ENCODE measurements around the gene SELENOV. TPM values are rescaled to one million over a fixed set of nuclear protein-coding genes. Genes with fewer than 3 reads are reported as not detected.
"Not testable (repeated sequence)": the region's sequence is repeated elsewhere in the genome, so short reads cannot be mapped to it uniquely, and the experiment has no call there.

Gene SELENOV
- not detected for polyA plus RNA-seq (2013, experiment 1 of 2; ENCODE audit: insufficient read length)
- polyA plus RNA-seq (2013, experiment 2 of 2; ENCODE audit: insufficient read length): not detected

GRCh38 chr19:39514840-39515550 is at the start of gene SELENOV:
SELENOV (plus strand) TSS chr19:39515139; CDS start chr19:39515213, 74 bp downstream.
- DNase-seq: no peak

GRCh38 chr19:39465956-39466747 is 48.8 kb upstream of the SELENOV start:
- no peak for DNase-seq

- DNase-seq: no peak
Observed at GRCh38 chr19:39467941-39468340, 47.0 kb upstream of the SELENOV start.

GRCh38 chr19:39469036-39469435 is 45.9 kb upstream of the SELENOV start:
- no peak for DNase-seq

GRCh38 chr19:39469567-39469966 is 45.4 kb upstream of the SELENOV start:
- DNase-seq: no peak

GRCh38 chr19:39470724-39471339 is 44.1 kb upstream of the SELENOV start:
- DNase-seq: no peak

- DNase-seq: no peak
Observed at GRCh38 chr19:39471756-39472536, 43.0 kb upstream of the SELENOV start.

- DNase-seq: no peak
Observed at GRCh38 chr19:39472746-39473442, 42.0 kb upstream of the SELENOV start.

GRCh38 chr19:39473443-39473960 is 41.4 kb upstream of the SELENOV start:
- DNase-seq: no peak

- DNase-seq: peak; percentile 21
Observed at GRCh38 chr19:39474139-39474620, 40.8 kb upstream of the SELENOV start.

GRCh38 chr19:39475748-39476147 is 39.2 kb upstream of the SELENOV start:
- no peak for DNase-seq

- not testable (repeated sequence) for DNase-seq
Observed at GRCh38 chr19:39479319-39479801, 35.6 kb upstream of the SELENOV start.

- no peak for DNase-seq
Observed at GRCh38 chr19:39479916-39480315, 35.0 kb upstream of the SELENOV start.

- DNase-seq: peak; percentile 94
Observed at GRCh38 chr19:39480337-39481228, 34.4 kb upstream of the SELENOV start, which contains the start of gene TIMM50. TIMM50 (plus strand) TSS chr19:39480838; CDS start chr19:39480854, 16 bp downstream.

- no peak for DNase-seq
Observed at GRCh38 chr19:39481229-39481545, 33.8 kb upstream of the SELENOV start.

- no peak for DNase-seq
Observed at GRCh38 chr19:39481676-39482075, 33.3 kb upstream of the SELENOV start.

- no peak for DNase-seq
Observed at GRCh38 chr19:39483141-39483540, 31.8 kb upstream of the SELENOV start.

- DNase-seq: no peak
Observed at GRCh38 chr19:39489756-39490155, 25.2 kb upstream of the SELENOV start.

- DNase-seq: no peak
Observed at GRCh38 chr19:39492225-39492624, 22.7 kb upstream of the SELENOV start.

GRCh38 chr19:39492788-39493187 is 22.2 kb upstream of the SELENOV start:
- no peak for DNase-seq
